Muscle of leg (tissue), 11 donors: Measurements from ENCODE around the gene OR8U1. TPM values are rescaled to one million over a fixed set of nuclear protein-coding genes. Genes with fewer than 3 reads are reported as not detected.

Experiments
- DNase-seq: peaks from one replicate; pipeline ENCODE4 v3.0.0; 2013
- H3K27ac ChIP-seq: one replicate; pipeline ENCODE4 v1.5.1; 2013; ENCODE audit warnings: mild to moderate bottlenecking, low read length, control low read depth
- H3K27me3 ChIP-seq: one replicate; pipeline ENCODE4 v1.6.1; 2013; ENCODE audit warnings: low read length; ENCODE audit not compliant: control insufficient read depth, insufficient read depth
- H3K36me3 ChIP-seq: one replicate; pipeline ENCODE4 v1.6.1; 2013; ENCODE audit warnings: low read length; ENCODE audit not compliant: control insufficient read depth, insufficient read depth
- H3K4me1 ChIP-seq: one replicate; pipeline ENCODE4 v1.6.1; 2013; ENCODE audit warnings: low read length; ENCODE audit not compliant: control insufficient read depth, insufficient read depth
- H3K4me3 ChIP-seq: one replicate; pipeline ENCODE4 v1.5.1; 2013; ENCODE audit warnings: low read length, control low read depth
- H3K9me3 ChIP-seq: replicated peaks from 2 replicates; pipeline ENCODE4 v1.6.1; 2013; ENCODE audit warnings: low read depth, low read length; ENCODE audit not compliant: control insufficient read depth
- WGBS: methylation state at CpG from one replicate; pipeline ENCODE4 v1.1.5; 2013; ENCODE audit warnings: missing lambda C conversion rate; ENCODE audit not compliant: insufficient coverage; 5-methylcytosine and 5-hydroxymethylcytosine counted together
- polyA plus RNA-seq, 8 donors: library from polyadenylated mRNA; unstranded; fragments of 120-200 nt; gene quantifications; one replicate each; pipeline versions ENCODE4 v1.2.1 to v1.2.3, GENCODE V29; 2013; ENCODE audit warnings: inconsistent platforms in 1 of 8, low replicate concordance in 1 of 8; ENCODE audit not compliant: insufficient read length in 8 of 8, insufficient read depth in 1 of 8
- total RNA-seq: library from RNA; stranded (reverse); fragments of 120-200 nt; gene quantifications from one replicate; pipeline ENCODE4 v1.2.4, GENCODE V29; 2013

The OR8U1 gene
- total and polyA plus RNA-seq, 9 donors = not detected

GRCh38 chr11:56404393-56404792, 29.0 kb downstream of the OR8U1 start:
- Histone ChIP-seq H3K9me3 (peaks cover 23% of the 10 kb centered on the region), H3K36me3 (no peaks in the 10 kb centered on the region), H3K27me3 (no peaks in the 10 kb centered on the region), H3K27ac (no peak overlapping the region), H3K4me1 (no peaks in the 10 kb centered on the region), H3K4me3 (no peak overlapping the region)
- no CpG with 5 or more reads among the region's 2 CpGs for WGBS
- no peak for DNase-seq

GRCh38 chr11:56410801-56411200, 35.4 kb downstream of the OR8U1 start:
- H3K27me3 ChIP-seq = no peaks in the 10 kb centered on the region
- H3K9me3 ChIP-seq = peaks cover 14% of the 10 kb centered on the region
- H3K4me3 ChIP-seq = no peak overlapping the region
- DNase-seq = no peak
- no peak overlapping the region for H3K27ac ChIP-seq
- no peaks in the 10 kb centered on the region for H3K4me1 ChIP-seq
- H3K36me3 ChIP-seq = no peaks in the 10 kb centered on the region

DNA sequence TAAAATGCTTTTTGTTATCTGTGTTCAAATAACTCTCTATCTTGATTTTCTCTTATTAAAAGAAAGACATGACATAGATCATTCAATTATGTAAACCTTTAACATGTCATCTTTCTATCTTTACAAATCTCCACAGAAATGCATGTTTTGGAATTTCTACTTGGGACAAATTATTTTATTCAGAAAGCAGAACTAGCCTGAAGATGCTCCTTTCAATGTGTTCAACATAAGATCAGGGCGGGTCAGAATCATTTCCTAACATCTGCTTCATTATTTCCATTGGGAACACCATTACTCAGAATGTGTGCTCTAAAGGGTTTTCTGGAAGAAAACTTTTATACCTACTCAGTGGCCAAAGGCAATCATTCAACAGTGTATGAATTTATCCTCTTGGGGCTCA, 37.0 kb downstream of the OR8U1 start, which contains the start of gene OR5AL1:
TSS of gene OR5AL1 (plus strand) at position 301 of the 400 bp plus-strand sequence.
- H3K27me3 ChIP-seq = no peaks in the 10 kb centered on the region
- H3K27ac ChIP-seq = no peak within 1 kb of the TSS
- H3K4me3 ChIP-seq = no peak within 1 kb of the TSS
- DNase-seq = no peak
- peaks cover 9% of the 10 kb centered on the region for H3K9me3 ChIP-seq
- WGBS = no CpG with 5 or more reads among the region's 1 CpG
- H3K4me1 ChIP-seq = no peaks in the 10 kb centered on the region
- no peaks in the 10 kb centered on the region for H3K36me3 ChIP-seq

Other genes starting within 250 kb of the OR8U1 start
- gene OR8J3, start 235.4 kb upstream of the OR8U1 start, total RNA-seq = not detected
- gene OR8J3, start 235.4 kb upstream of the OR8U1 start, polyA plus RNA-seq = not detected
- not detected for gene OR8K5, start 215.3 kb upstream of the OR8U1 start, total RNA-seq
- gene OR8K5, start 215.3 kb upstream of the OR8U1 start, polyA plus RNA-seq = not detected
- gene OR5J2, start 199.0 kb upstream of the OR8U1 start, total RNA-seq = not detected
- not detected for gene OR5J2, start 199.0 kb upstream of the OR8U1 start, polyA plus RNA-seq
- not detected for gene OR5T2, start 141.4 kb upstream of the OR8U1 start, total RNA-seq
- not detected for gene OR5T2, start 141.4 kb upstream of the OR8U1 start, polyA plus RNA-seq
- not detected for gene OR5T3, start 123.4 kb upstream of the OR8U1 start, total RNA-seq
- not detected for gene OR5T3, start 123.4 kb upstream of the OR8U1 start, polyA plus RNA-seq
- not detected for gene OR5T1, start 101.5 kb upstream of the OR8U1 start, total RNA-seq
- not detected for gene OR5T1, start 101.5 kb upstream of the OR8U1 start, polyA plus RNA-seq
- not detected for gene OR8H1, start 83.4 kb upstream of the OR8U1 start, total RNA-seq
- gene OR8H1, start 83.4 kb upstream of the OR8U1 start, polyA plus RNA-seq = under 1 TPM in 1 of 8 donors, not detected in 7; 0.12 TPM
- gene OR8K3, start 60.5 kb upstream of the OR8U1 start, total RNA-seq = not detected
- not detected for gene OR8K3, start 60.5 kb upstream of the OR8U1 start, polyA plus RNA-seq
- gene OR8K1, start 29.6 kb upstream of the OR8U1 start, total RNA-seq = not detected
- gene OR8K1, start 29.6 kb upstream of the OR8U1 start, polyA plus RNA-seq = not detected
- gene OR8J1, start 21.3 kb upstream of the OR8U1 start, total RNA-seq = not detected
- not detected for gene OR8J1, start 21.3 kb upstream of the OR8U1 start, polyA plus RNA-seq
- not detected for gene OR5AL1, start 37.1 kb downstream of the OR8U1 start, total RNA-seq
- gene OR5AL1, start 37.1 kb downstream of the OR8U1 start, polyA plus RNA-seq = not detected
- gene OR5M3, start 97.7 kb downstream of the OR8U1 start, total RNA-seq = not detected
- not detected for gene OR5M3, start 97.7 kb downstream of the OR8U1 start, polyA plus RNA-seq
- gene OR5M8, start 115.7 kb downstream of the OR8U1 start, total RNA-seq = not detected
- not detected for gene OR5M8, start 115.7 kb downstream of the OR8U1 start, polyA plus RNA-seq
- gene OR5M11, start 167.6 kb downstream of the OR8U1 start, total RNA-seq = not detected
- gene OR5M11, start 167.6 kb downstream of the OR8U1 start, polyA plus RNA-seq = not detected
- gene OR5M10, start 202.1 kb downstream of the OR8U1 start, total RNA-seq = not detected
- gene OR5M10, start 202.1 kb downstream of the OR8U1 start, polyA plus RNA-seq = not detected
- gene OR5M1, start 239.2 kb downstream of the OR8U1 start, total RNA-seq = not detected
- not detected for gene OR5M1, start 239.2 kb downstream of the OR8U1 start, polyA plus RNA-seq